ENCODE results near the gene HCFC1R1.

Gene HCFC1R1

GRCh38 chr16:3030222-3031212, 6.8 kb upstream of the HCFC1R1 start:
- DNase-seq, result no peak

DNA sequence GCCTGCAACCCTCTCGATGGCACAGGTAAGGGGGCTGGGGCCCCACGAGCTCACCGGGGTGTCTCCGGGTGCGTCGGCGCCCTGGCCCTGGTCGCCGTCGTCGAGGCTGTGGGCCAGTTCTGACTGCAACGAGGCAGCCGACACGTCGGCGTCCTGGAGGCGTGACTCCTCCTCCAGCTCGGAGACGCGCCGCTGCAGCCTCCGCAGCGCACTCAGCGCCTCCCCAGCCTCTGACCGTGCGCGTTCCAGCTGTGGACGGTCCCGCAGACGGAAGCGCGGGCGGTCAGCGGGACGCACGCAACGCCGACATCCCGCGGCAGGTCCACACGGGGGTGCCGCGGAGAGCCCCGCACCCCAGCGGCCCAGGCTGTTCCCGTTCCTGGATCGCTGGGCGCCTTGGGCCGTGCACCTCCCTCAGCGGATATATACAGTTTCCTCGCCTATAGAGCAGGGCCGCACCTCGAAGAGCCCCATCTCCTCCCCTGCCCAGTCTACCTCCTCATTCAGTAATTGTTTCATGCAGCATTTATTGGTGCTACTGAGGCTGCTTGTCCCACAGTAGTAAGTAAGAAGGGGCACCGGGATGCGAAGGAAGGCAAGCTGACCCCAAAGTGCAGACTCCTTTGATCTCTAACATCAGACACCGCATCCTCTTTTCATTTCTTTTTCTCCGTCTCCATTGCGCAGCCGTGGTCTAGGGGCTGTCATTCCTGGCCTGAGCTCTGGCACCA, 5.9 kb upstream of the HCFC1R1 start:
- no peak for DNase-seq

GRCh38 chr16:3028716-3029319, 5.1 kb upstream of the HCFC1R1 start:
- no peak for DNase-seq

GRCh38 chr16:3027983-3028715, 4.4 kb upstream of the HCFC1R1 start:
- DNase-seq, result peak; percentile 29

DNA sequence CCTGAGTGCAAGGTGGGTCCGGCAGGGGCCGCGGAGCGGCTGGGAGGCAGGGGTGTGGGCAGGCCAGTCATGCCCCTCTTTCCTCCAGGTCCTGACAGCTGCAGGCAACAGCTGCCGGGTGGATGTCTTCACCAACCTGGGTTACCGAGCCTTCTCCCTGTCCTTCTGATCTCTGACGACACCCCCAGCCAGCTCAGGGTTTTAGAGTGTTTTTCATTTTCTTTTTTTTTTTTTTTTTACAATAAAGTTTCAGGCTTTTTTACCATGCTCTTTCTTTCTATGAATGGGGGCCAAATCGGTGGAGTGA, 3.7 kb upstream of the HCFC1R1 start:
- DNase-seq, result no peak

- no peak for DNase-seq
Measured at GRCh38 chr16:3026609-3027488, 3.1 kb upstream of the HCFC1R1 start.

DNA sequence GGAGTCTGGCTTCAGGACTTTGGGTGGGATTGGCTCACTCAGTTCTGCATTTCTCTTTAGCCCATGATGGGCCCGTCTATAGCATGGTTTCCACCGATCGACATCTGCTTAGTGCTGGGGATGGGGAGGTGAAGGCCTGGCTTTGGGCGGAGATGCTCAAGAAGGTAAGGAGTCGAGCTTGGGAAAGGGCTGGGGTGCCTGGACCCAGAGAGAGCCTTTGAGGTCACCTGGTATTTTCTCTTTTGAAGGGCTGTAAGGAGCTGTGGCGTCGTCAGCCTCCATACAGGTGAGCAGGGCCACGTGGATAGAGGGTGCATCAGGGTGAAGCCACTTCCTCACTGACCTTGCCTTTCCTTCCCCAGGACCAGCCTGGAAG, 2.2 kb upstream of the HCFC1R1 start:
- DNase-seq, result no peak

GRCh38 chr16:3025032-3026002, 1.6 kb upstream of the HCFC1R1 start:
- DNase-seq, result no peak

DNA sequence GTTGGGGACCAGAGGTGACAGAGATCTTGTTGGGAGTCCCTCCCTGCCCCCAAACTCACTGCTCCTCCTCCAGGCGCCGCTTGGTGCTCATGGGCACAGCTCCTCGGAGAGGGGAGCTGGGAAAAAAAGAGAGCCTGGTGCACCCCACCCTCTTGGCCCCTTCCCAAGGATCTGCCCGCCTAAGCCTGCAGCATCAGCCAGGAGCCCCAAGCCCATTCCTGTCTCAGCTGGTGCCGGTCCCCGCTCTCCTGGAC, 400 bp downstream of the HCFC1R1 start:
- DNase-seq, result no peak

GRCh38 chr16:3022684-3023414, 893 bp downstream of the HCFC1R1 start:
- no peak for DNase-seq

DNA sequence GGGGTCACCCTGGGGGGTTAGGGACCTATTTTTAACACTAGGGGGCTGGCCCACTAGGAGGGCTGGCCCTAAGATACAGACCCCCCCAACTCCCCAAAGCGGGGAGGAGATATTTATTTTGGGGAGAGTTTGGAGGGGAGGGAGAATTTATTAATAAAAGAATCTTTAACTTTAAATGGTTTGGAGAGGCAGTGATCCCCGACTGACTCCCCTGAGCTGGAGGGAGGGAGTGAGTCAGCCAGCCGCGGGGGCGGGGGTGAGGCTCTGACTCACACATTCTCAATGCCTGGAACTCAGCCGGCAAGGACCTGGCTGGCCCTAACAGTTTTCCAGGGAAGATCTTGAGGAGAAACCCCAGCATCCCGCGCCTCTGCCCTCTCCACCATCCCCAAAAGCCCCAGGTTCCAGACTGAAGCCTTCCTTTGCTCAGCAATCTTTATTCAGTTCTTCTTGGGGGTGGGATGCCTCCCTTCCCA, 1.5 kb downstream of the HCFC1R1 start:
- DNase-seq, result no peak

- no peak for DNase-seq
Measured at GRCh38 chr16:3021449-3022207, 2.1 kb downstream of the HCFC1R1 start.

GRCh38 chr16:3020604-3021448, 2.9 kb downstream of the HCFC1R1 start:
- no peak for DNase-seq

GRCh38 chr16:3020247-3020603, 3.5 kb downstream of the HCFC1R1 start, which contains the start of gene TNFRSF12A:
TSS of gene TNFRSF12A (plus strand) at chr16:3020368. CDS start at chr16:3020398, 30 bp downstream.
- no peak for DNase-seq

DNA sequence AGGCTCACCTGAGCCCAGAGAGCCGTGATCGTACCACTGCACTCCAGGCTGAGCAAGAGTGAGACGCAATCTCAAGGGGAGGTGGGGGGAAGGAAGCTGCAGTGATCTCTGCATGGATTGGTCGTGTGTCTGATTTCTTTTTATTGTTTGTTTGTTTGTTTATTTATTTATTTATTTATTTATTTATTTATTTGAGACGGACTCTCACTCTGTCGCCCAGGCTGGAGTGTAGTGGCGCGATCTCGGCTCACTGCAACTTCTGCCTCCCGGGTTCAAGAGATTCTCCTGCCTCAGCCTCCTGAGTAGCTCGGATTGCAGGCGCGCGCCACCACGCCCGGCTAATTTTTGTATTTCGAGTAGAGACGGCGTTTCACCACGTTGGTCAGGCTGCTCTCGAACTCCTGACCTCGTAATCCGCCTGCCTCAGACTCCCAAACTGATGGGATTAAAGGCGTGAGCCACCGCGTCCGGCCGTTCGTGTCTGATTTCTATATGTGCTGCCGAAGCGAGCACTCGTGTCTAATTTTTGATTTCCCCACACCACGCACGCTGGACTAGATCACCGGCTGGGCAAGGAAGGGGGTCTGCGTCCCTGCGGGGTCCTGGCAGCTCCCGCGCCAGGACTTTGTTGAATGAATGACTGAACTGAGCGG, 4.0 kb downstream of the HCFC1R1 start:
- DNase-seq, result no peak

GRCh38 chr16:3017794-3018506, 5.8 kb downstream of the HCFC1R1 start, which contains the start of gene CLDN6:
TSS of gene CLDN6 (minus strand) at chr16:3018183. CDS start at chr16:3016021, 2,162 bp downstream.
- no peak for DNase-seq

GRCh38 chr16:3017344-3017743, 6.4 kb downstream of the HCFC1R1 start:
- no peak for DNase-seq

Measured in NCI-H2081 treated with DMSO at 0.1 percent for 48 hours (cell line).